ENCODE results near the gene MLLT10.

GRCh38 chr10:21726601-21727225 lies 192.7 kb downstream of the MLLT10 start:
- TF ChIP-seq POLR2A (IDR thresholded peaks at IDR 0.05; ENCODE audit: low read depth, low read length), result no peak
- no peak for TF ChIP-seq TAF1 (IDR thresholded peaks at IDR 0.05; ENCODE audit: borderline replicate concordance, low read depth, low read length)
